HG03558 (cell line): Measurements from ENCODE around the gene ASPG.

Experiments used
- ATAC-seq: cut with Tn5 transposase; IDR thresholded peaks from one replicate; pipeline ENCODE4 v1.9.1; 2021; ENCODE audit warnings: moderate number of reproducible peaks; ENCODE audit not compliant: unreplicated experiment; ENCODE audit errors: extremely low read depth

The ASPG gene

DNA sequence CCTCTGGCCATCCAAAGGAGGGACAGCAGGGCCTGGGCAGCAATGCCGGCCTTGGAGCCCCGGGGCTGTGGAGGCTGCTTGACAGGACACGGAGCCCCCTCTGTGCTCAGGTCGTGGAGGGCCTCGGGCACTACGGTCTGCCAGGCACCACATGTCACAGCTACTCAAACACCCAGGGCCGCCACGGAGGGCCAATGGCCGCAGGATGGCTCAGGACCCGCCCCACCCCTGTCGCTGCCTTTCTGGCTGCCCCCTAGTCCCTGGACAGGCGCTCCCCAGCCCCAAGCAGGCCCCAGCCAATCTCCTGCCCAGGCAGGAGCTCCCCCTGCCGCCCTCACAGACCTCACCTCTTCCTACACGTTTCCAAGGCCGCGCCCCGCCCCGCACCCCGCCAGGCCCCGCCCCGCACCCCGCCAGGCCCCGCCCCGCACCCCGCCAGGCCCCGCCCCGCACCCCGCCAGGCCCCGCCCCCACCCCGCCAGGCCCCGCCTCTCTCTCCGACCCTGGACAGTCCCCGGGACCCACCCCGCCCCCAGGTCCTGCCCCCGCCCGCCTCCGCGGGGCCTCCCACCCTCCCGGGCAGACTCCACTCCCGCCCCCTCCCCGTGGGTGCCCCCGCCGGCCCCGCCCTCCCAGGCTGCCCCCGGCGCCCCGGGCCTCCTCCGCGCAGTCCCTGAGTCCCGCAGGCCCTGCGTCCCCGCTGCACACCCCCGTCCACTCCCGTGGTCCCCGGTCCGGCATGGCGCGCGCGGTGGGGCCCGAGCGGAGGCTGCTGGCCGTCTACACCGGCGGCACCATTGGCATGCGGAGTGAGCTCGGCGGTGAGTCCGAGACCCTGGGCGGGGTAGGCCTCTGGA lies at the start of gene ASPG:
ASPG (plus strand) TSS at position 669 of the 857 bp plus-strand sequence; CDS start at position 740, 71 bp downstream.
- ATAC-seq: no peak

DNA sequence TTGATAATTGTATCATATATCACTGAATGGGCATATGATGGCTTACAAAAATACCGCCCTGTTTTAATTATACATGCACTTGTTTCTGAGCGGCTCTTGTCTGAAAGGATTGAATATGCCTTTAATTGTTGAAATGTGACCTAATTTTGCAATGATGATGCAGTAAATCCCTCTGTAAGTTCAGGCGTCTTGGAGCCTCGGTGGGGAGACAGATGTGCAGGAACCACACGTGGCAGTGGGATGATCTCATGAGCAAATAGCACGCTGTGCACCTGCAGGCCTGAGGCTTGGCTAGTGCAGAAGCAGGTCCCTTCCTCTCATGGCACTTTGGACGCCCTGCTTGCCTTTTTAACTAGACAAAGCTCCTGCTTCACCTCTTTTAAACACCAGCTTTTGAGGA lies 49.3 kb upstream of the ASPG start:
- no peak for ATAC-seq

DNA sequence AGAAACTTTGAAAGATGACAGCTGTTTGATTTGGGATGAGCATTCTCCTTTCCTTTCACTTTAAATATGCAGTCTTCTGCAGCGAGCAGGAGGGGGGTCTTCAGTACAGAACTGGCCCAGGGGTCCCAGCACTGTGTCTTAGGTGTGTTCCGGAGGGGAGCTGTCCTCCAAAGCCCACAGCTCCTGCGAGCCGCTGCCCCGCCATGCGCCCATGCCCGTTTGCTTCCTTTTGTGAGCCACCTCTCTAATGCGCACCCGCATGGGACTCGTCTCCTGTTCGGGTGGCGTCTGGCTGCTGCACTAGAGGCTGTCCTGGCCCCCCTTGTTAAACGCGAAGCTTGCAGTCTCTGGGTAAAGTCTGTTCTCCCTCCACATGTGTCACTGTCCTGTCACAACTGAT lies 48.4 kb upstream of the ASPG start:
- no peak for ATAC-seq

DNA sequence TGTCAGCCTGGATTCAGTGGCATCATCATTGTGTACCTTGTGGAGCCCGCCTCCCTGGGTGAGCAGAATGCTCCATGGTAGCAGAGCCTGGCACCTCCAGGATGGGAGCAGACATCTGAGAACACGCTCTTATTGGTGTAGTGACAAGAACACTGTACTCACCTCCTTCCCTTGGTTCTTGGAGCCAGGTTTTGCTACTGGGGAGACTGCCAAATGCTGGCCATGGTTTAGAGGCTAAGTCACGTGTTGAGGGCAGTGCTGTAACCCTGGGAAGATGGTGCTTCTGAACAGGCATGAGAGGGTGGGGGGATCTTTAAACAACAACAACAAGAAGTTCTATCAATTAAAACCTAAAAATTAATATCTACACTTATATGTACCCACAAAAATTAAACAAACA lies 47.6 kb upstream of the ASPG start:
- no peak for ATAC-seq

DNA sequence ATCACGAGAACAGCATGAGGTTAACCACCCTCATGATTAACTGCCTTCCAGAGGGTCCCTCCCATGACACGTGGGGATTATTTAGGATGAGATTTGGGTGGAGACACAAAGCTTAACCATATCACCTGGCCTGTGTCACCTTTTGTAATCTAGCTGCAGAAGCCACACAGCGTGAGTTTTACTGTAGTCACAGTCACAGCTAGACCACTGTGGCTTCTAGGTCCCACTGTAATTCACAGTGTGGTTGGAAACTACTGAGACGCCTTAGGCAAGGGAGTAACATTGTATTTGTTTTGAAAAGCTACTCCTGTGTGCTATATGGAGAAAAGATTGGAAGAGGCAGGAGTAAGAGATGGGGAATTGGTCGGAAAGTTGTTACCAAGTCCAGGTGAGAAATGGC lies 46.3 kb upstream of the ASPG start:
- no peak for ATAC-seq

DNA sequence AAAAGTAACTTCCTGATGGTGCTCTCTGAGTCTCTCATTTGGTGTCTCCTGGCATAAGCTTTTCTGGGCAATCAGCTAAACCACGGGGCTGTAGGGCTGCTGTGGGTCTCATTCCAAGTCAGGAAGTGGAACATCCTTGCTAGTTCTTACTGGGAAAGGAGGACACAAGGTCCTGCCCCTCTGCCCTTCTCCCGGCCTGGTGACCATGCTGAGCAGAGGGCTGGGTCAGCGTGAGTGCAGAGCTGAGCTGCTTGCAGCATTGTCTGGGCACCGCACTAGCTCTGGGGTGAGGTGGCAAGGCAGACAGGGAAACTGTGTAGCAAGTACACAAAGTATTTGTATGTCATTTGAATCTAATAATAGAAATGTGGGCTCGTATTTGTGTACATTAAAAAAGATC lies 45.0 kb upstream of the ASPG start:
- ATAC-seq: no peak

DNA sequence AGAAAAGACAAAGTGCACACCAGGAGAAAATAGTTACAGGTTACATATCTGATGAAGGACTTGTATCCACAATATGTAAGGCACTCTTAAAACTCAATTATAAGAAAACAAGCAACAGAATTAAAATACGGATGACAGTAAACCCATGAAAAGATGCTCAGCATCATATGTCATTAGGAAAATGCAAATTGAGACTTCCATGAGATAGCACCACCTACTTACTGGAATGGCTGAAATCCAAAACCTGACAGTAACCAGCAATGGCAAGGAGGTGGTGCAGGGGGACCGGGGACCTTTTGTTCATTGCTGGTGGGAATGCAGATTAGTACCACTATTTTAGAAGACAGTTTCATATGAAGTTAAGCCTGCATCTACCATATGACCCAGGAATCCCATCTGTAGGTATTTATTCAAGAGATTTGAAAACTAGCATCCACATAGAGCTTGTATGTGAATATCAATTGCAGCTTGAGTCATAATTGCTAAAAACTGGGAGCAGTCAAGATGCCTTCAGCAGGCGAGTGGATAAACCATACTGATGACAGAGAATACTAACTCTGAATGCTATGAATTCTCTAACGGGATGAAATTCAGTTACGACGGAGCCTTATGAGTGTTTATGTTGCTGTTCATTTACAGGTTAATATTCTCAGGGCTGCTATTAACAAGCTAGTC lies 43.9 kb upstream of the ASPG start:
- no peak for ATAC-seq

DNA sequence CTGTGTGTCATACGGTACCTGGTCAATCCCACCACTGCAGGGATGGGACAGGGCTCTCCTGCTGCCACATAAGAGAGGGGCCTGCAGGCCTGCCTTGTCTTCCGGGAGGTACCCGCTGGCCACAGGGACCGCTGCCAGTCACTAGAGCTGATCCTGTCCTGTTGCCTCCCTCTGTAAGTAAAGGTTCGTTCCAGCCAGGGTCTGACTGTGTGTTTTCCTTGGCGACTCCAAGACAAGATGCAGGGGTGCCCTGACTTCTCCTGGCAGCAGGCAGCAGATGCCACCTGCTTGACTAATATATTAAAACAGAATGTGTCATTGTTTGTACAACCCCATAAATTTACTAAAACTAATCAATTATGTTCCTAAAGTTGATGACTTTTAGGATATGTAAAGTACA lies 41.5 kb upstream of the ASPG start:
- no peak for ATAC-seq

DNA sequence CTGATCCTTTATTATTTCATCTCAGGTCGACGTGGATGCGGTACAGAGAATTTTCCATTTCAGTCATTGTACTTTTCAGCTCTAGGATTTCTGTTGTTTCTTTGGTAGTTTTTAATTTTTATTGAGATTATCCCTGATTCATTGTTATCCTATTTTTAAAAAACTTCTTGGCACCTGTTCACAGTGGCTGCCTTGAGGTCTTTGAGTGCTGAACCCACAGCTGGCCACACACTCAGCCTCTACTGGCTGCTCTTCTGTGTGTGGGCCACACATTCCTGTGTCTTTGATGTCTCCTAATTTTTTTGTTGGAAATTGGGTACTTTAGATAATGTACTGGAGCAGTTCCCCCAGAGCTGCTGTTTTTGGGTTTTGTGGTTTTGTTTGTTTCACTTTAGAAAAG lies 37.7 kb upstream of the ASPG start:
- ATAC-seq: no peak

DNA sequence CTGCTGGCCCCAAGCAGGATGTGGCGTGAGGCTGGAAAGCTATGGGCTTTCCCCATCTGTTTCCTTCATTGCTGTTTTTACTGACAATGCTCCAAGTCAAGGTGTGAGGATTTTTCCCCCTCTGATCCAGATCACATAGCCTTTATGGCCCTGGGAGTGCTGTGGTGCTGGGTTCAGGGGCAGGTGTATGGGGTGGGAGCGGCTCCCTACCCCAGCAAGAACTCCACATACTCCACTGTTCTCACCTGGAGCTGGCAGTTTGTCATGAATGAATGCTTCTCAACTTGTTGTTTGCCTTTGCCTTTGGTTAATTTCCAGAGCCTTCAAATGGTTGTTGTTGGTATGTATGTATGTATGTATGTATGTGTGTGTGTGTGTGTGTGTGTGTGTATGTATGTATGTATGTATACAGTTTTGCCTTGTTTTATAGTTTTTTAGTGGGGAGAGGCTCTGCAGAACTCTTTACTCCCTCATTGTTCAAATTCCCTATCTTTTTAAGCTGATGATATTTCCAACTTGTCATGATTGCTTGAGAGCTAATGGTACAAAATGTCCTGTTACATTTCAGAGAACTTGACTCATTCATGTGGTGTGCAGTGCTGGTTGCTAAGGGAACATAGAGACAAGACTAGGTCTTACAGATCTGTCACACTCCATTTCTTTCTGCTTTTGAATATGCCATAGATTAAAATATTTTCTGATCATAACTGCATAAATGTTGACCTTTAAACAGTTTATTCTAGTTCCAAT lies 36.6 kb upstream of the ASPG start:
- ATAC-seq: no peak

DNA sequence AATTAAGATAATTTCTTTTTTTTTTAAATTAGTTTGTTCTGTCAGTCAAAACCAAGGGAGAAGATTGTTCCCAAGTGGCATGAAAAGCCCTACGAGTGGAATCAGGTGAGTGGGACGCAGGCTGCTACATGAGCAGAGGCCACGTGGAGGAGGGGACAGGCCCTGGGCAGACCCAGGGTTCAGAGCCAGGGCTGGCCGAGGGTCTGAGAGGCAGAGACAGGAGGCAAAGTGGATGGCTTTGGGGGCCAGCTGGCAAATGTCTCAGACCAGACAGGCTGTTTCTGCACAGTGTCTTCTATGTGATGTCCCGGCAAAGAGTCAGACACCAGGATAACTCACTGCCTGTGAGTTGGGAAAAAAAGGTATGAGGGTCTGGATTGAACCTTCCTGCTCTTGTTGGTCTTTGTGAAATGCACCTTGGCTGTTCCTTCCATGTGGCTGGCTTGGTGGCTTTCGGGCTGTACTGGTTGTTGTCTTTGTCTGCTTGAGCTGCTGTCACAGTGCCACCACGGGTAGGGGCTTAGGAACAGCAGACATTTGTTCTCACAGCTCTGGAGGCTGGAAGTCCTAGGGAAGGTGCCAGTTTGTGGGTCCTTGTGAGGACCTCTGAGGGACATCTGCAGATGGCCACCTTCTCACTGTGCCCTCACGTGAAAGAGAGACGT lies 35.8 kb upstream of the ASPG start:
- no peak for ATAC-seq

DNA sequence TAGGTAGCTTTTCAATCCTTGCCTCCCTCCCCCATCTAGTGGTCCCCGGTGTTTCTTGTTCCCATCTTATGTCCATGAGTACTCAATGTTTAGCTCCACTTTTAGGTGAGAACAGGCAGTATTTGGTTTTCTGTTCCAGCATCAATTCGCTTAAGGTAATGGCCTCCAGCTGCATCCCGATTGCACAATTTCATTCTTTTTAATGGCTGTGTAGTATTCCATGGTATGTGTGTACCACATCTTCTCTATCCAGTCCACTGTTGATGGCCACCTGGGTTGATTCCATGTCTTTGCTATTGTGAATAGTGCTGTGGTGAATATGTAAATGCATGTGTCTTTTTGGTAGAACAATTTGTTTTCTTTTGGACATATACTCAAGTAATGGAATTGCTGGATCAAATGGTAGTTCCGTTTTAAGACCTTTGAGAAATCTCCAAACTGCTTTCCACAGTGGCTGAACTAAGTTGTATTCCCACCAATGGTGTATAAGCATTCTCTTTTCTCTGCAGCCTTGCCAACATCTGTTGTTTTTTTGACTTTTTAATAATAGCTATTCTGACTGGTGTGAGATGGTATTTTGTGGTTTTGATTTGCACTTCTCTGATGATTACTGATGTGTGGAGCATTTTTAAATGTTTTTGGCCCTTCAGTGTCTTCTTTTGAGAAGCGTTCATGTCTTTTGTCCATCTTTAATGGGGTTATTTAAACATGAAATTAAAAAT lies 34.2 kb upstream of the ASPG start:
- ATAC-seq: no peak

DNA sequence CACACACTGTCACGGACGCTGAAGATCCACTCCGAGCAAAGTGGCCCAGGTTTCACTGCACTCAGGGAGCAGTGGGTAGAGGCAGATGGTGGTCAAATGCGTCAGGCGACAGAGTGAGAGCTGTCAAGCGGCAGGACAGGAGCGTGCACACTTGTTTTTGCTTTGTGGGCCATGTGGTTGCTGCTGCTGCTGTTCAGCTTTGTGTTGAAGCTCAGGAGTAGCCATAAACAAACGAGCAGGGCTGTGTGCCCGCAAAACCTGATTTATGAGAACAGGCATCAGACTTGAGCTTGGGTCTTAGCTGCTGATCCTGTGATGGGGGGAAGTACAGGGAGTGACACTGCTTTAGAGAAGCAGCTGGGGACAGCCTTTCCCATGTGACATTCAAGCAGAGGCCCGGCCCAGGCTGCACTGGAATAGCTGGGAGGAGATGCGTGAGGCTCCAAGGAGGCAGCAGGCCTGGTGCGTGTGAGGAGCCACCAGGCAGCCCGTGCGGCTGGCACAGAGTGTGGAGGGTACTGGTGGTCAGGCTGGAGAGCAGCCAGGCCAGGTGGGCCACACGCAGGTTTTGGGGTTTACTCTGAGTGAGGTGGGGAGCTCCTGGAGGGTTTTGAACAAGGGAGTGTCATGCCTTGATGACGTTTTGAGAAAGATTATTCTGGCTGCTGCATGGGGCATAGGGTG lies 31.1 kb upstream of the ASPG start:
- no peak for ATAC-seq

DNA sequence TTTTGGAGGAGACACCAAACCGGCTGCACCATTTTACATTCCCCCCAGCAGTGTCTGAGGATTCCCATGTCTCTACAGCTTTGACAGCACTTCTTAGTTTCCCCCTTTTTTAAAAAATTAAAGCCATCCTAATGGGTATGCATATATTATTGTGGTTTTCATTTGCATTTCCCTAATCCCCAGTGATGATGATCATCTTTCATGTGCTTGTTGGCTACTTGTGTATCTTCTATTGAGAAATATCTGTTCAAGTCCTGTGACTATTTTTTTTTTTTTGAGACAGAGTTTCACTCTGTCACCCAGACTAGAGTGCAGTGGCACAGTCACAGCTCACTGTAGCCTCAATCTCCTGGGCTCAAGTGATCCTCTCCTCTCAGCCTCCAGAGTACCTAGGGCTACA lies 23.2 kb upstream of the ASPG start:
- no peak for ATAC-seq

DNA sequence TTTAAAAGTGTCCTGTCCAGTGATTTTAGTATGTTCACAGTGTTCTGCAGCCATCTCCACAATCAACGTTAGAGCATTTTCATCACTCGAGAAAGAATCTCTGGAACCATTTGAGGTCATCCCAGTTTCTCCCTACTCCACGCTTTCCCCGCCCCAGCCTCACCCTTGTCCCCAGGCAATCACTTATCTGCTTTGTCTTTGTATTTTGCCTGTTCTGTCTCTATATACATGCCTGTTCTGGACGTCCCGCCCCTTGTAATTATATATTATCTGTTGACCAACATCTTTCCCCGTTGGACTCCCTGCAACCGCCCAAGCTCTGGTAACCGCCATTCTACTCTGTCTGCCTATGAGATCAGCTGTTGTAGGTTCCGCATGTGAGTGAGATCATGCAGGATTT lies 21.5 kb upstream of the ASPG start:
- no peak for ATAC-seq

DNA sequence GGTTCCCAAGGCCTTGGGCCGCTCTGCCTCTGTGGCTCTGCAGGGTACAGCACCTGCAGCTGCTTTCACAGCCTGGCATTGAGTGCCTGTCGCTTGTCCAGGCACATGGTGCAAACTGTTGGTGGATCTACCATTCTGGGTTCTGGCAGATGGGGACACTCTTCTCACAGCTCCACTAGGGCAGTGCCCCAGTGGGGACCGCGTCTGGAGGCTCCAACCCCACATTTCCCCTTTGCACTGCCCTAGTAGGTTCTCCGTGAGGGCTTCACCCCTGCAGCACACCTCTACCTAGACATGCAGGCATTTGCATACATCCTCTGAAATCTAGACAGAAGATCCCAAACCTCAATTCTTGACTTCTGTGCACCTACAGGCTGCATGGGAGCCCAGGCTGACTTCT lies 19.2 kb upstream of the ASPG start:
- ATAC-seq: no peak

DNA sequence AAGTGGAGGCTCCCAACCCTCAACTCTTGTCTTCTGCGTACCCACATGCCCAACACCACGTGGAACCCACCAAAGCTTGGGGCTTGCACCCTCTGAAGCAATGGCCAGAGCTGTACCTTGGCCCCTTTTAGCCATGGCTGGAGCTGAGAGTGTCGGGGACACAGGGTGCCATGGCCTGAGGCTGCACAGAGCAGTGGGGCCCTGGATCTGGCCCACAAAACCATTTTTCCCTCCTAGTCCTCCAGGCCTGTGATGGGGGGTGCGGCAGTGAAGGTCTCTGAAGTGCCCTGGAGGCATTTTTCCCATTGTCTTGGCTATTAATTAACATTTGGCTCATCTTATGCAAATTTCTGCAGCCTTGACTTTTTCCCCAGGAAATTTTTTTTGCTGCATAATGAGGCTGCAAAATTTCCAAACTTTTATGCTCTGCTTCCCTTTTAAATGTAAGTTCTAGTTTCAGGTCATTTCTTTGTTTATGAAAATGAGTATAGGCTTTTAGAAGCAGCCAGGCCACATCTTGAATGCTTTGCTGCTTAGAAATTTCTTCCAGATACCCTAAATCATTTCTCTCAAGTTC lies 18.7 kb upstream of the ASPG start:
- ATAC-seq: no peak

DNA sequence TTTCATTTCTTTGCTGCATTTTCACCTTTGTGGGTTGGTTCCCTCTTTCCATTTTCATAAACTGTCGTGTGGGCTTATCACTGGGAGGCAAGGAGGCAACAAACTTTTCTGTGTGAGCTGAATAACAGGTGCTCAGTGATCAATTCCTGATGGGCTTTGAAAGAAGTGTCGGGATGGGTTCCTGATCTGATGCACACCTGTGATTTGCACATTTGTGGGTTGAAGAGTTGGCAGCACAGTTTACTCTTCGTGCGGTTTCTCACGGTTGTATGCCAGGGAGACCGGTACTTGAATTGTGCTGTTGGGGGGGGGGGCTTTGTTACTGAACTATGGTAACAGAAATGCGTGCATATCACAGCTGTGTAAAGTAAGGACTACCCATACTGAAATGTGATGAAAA lies 16.0 kb upstream of the ASPG start:
- ATAC-seq: no peak

DNA sequence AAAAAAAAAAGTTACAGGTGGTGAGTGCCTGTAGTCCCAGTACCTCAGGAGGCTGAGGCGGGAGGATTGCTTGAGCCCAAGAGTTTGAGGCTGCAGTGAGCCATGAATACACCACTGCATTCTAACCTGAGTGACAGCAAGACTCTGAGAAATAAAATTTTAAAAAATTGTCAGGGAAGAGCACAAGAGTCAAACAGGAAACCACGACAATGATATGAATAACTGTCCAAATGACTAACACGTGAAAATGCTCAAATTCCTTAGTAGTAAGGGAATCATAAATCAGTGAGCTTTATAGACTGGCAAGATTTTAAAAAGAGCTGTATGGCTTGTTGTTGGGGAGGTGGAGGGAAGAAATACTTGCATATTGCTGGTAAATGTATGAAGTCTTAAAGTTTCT lies 12.9 kb upstream of the ASPG start:
- ATAC-seq: no peak
